Measurements from ENCODE around the gene ERN2.

Gene ERN2

DNA sequence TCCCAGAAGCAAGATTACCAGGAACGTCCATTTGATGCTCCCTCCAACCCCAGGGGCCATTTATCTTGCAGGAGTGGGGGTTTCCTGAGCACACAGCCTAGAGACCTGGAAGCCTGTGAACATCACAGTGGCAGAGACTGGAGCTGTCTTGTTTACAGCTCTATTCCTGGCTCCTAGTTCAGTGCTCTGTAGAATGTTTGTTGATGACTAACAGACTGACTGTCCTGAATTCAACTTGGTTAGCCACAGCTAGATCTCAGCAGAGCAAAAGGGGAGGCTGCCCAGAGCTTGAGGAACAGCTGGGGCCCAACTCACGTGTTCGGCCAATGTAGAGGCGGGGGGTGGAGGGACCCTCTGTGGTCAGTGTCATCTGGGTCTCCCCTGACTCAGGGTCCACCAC lies 6.6 kb downstream of the ERN2 start:
- TF ChIP-seq, protein P1, sequence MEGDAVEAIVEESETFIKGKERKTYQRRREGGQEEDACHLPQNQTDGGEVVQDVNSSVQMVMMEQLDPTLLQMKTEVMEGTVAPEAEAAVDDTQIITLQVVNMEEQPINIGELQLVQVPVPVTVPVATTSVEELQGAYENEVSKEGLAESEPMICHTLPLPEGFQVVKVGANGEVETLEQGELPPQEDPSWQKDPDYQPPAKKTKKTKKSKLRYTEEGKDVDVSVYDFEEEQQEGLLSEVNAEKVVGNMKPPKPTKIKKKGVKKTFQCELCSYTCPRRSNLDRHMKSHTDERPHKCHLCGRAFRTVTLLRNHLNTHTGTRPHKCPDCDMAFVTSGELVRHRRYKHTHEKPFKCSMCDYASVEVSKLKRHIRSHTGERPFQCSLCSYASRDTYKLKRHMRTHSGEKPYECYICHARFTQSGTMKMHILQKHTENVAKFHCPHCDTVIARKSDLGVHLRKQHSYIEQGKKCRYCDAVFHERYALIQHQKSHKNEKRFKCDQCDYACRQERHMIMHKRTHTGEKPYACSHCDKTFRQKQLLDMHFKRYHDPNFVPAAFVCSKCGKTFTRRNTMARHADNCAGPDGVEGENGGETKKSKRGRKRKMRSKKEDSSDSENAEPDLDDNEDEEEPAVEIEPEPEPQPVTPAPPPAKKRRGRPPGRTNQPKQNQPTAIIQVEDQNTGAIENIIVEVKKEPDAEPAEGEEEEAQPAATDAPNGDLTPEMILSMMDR (IDR thresholded peaks at IDR 0.05; ENCODE audit: low read depth, low read length), result no peak
- TF ChIP-seq EZH2phosphoT487 (IDR thresholded peaks at IDR 0.05; ENCODE audit: low read depth), result no peak
- Histone ChIP-seq H3K9me3 (ENCODE audit: insufficient read depth, low read length) (peaks cover 15% of the 10 kb centered on the region), H3K4me3 (ENCODE audit: low read length) (no peak overlapping the region), H3K27ac (ENCODE audit: low read length) (no peak overlapping the region), H3K9ac (ENCODE audit: low read length) (no peak overlapping the region), H4K20me1 (ENCODE audit: insufficient read depth, low read length) (no peaks in the 10 kb centered on the region), H3K4me1 (ENCODE audit: low read length) (no peaks in the 10 kb centered on the region), H3K27me3 (ENCODE audit: low read depth, low read length) (peaks cover 15% of the 10 kb centered on the region), H3K4me2 (ENCODE audit: low read length) (no peak overlapping the region), H3K79me2 (ENCODE audit: low read length) (no peaks in the 10 kb centered on the region), H2AFZ (ENCODE audit: low read depth, low read length) (no peak overlapping the region), H3K36me3 (replicated peaks; ENCODE audit: low read depth, low read length) (no peaks in the 10 kb centered on the region)

DNA sequence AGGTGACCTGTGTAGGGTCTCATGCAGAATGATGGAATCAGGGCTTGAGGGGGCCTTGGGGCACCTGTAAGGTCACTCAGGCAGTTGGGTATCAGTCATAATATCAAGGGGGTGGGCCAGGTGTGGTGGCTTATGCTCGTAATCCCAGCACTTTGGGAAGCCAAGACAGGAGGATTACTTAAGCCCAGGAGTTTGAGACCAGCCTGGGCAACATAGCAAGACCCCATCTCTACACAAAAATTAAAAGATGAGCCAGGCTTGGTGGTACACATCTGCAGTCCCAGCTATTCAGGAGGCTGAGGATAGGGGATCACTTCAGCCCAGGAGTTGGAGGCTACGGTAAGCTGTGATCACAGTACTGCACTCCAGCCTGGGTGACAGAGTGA lies 7.5 kb downstream of the ERN2 start:
- H4K20me1 ChIP-seq (ENCODE audit: insufficient read depth, low read length), result no peaks in the 10 kb centered on the region
- peaks cover 15% of the 10 kb centered on the region for H3K9me3 ChIP-seq (ENCODE audit: insufficient read depth, low read length)
- H2AFZ ChIP-seq (ENCODE audit: low read depth, low read length), result no peak overlapping the region
- no peak overlapping the region for H3K4me3 ChIP-seq (ENCODE audit: low read length)
- no peak overlapping the region for H3K27ac ChIP-seq (ENCODE audit: low read length)
- no peaks in the 10 kb centered on the region for H3K4me1 ChIP-seq (ENCODE audit: low read length)
- no peaks in the 10 kb centered on the region for H3K79me2 ChIP-seq (ENCODE audit: low read length)
- TF ChIP-seq, protein P1 (IDR thresholded peaks at IDR 0.05; ENCODE audit: low read depth, low read length), result no peak
- TF ChIP-seq EZH2phosphoT487 (IDR thresholded peaks at IDR 0.05; ENCODE audit: low read depth), result no peak
- no peak overlapping the region for H3K4me2 ChIP-seq (ENCODE audit: low read length)
- H3K9ac ChIP-seq (ENCODE audit: low read length), result no peak overlapping the region
- H3K27me3 ChIP-seq (ENCODE audit: low read depth, low read length), result peaks cover 15% of the 10 kb centered on the region
- H3K36me3 ChIP-seq (replicated peaks; ENCODE audit: low read depth, low read length), result no peaks in the 10 kb centered on the region

DNA sequence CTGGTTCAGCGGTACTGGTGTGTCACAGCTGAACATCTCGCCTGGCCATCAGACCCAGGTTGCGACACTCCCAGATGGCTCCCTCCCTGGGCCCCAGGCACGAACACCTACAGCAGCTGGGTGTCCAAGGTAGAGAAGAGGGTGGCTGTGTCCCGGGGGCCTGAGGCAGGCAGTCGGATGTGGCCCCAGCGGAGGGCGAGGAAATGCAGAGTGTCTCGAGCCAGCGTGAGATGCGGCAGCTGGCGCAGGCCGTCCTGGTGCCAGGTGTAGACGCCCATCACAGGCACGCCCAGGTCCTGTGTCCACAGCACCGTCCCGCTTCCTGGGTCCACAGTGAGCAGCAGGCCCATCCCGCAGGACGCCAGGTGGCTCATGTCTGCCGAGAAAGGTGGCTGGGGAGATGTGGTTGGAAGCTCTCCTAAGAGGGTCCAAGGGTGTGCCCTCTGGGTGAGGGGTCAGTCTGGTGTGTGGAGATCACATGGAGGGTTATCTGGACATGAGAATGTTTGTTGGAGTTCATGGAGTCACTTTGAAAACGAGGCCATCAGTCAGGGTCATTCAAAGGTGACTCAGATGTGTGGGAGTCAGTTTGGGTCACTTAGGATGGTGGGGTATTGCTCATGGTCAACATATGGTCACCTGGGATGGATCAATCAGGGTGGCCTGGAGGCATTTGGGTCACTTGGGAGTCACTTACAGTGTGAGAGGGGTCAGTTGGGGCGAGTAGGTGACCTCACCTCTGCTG lies 8.1 kb downstream of the ERN2 start:
- Histone ChIP-seq H3K27me3 (ENCODE audit: low read depth, low read length) (peaks cover 15% of the 10 kb centered on the region), H2AFZ (ENCODE audit: low read depth, low read length) (no peak overlapping the region), H3K9ac (ENCODE audit: low read length) (no peak overlapping the region), H3K36me3 (replicated peaks; ENCODE audit: low read depth, low read length) (no peaks in the 10 kb centered on the region), H3K4me3 (ENCODE audit: low read length) (no peak overlapping the region), H3K9me3 (ENCODE audit: insufficient read depth, low read length) (peaks cover 12% of the 10 kb centered on the region), H4K20me1 (ENCODE audit: insufficient read depth, low read length) (no peaks in the 10 kb centered on the region), H3K4me1 (ENCODE audit: low read length) (no peaks in the 10 kb centered on the region), H3K4me2 (ENCODE audit: low read length) (no peak overlapping the region), H3K79me2 (ENCODE audit: low read length) (no peaks in the 10 kb centered on the region), H3K27ac (ENCODE audit: low read length) (no peak overlapping the region)
- TF ChIP-seq EZH2phosphoT487 (IDR thresholded peaks at IDR 0.05; ENCODE audit: low read depth), result no peak
- TF ChIP-seq, protein P1 (IDR thresholded peaks at IDR 0.05; ENCODE audit: low read depth, low read length), result no peak

DNA sequence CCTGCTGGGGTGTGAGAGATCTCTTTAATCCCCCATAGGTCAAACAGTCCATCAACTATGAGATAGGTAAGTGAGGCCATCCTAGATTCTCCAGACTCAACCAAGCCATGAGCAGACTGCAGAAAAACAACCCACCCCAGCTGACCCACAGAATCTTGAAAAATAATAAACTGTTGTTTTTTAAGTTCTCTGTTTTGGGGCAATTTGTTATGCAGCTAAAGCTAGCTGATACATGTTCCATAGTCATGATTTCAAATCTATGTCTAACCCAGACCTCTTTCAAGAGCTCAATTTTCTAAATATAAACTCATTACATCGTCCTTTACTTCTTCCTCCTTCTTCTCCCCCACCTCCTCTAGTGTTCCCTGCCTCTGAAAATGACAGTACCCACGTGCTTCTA lies 10.1 kb downstream of the ERN2 start:
- TF ChIP-seq, protein P1 (IDR thresholded peaks at IDR 0.05; ENCODE audit: low read depth, low read length), result no peak
- TF ChIP-seq EZH2phosphoT487 (IDR thresholded peaks at IDR 0.05; ENCODE audit: low read depth), result no peak
- Histone ChIP-seq H3K9ac (ENCODE audit: low read length) (no peak overlapping the region), H3K4me1 (ENCODE audit: low read length) (no peaks in the 10 kb centered on the region), H3K36me3 (replicated peaks; ENCODE audit: low read depth, low read length) (no peaks in the 10 kb centered on the region), H2AFZ (ENCODE audit: low read depth, low read length) (no peak overlapping the region), H3K79me2 (ENCODE audit: low read length) (no peaks in the 10 kb centered on the region), H3K27ac (ENCODE audit: low read length) (no peak overlapping the region), H4K20me1 (ENCODE audit: insufficient read depth, low read length) (no peaks in the 10 kb centered on the region), H3K9me3 (ENCODE audit: insufficient read depth, low read length) (peaks cover 5% of the 10 kb centered on the region), H3K27me3 (ENCODE audit: low read depth, low read length) (peaks cover 11% of the 10 kb centered on the region), H3K4me2 (ENCODE audit: low read length) (no peak overlapping the region), H3K4me3 (ENCODE audit: low read length) (no peak overlapping the region)
